ENCODE results near the gene ARL16.

Gene ARL16

DNA sequence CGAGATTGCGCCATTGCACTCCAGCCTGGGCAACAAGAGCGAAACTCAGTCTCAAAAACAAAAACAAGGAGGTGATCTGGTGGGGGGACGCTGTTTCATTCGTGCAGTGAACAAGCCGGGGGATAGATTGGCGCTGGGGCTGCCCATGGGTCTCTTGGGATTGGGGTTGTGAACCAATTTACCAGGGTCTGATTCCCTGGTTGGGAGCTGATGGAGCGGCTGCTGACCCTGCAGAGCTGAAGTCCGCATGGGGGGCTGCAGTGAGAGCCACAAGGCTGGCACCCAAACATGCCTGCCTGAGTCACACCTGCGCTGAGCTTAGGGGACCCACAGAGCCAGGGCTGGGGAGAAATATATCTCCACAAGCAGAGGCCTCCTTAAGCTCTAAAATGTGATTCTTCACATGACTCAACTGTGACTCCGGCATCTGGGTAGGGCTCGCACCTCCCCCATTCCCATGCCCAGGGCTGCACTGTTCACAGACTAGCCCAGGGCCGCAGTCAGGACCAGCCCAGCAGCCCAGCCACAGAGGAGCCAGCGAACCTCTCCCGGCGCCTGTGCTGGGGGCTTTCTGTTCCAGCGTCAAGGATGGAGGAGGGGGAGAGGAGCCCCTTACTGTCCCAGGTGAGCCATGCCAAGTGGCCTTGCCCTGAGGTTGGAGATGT, 41.6 kb downstream of the ARL16 start:
- no peak for DNase-seq

DNA sequence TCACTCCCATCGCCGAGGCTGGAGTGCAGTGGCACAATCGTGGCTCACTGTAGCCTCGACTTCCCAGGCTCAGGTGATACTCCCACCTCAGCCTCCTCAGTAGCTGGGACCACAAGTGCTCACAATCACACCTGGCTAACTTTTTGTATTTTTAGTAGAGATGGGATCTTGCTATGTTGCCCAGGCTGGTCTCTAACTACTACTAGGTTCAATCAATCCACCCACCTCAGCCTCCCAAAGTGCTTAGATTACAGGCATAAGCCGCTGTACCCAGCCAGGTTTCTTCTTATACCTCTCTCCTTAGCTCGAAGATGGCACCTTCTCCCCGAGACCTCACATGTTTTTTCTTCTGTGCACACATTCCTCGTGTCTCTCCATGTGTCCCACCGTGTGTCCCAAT, 43.6 kb downstream of the ARL16 start:
- no peak for DNase-seq

DNA sequence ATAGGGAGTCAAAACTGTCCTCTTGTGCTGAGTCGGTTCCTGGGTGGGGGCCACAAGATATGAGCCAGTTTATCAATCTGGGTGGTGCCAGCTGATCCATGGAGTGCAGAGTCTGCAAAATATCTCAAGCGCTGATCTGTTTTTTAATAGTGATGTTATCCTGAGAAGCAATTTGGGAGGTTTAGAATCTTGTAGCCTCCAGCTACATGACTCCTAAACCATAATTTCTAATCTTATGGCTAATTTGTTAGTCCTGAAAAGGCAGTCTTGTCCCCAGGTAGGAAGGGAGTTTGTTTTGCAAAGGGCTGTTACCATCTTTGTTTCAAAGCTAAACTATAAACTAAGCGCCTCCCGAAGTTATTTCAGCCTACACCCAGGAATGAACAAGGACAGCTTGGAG, 44.9 kb downstream of the ARL16 start:
- no peak for DNase-seq

DNA sequence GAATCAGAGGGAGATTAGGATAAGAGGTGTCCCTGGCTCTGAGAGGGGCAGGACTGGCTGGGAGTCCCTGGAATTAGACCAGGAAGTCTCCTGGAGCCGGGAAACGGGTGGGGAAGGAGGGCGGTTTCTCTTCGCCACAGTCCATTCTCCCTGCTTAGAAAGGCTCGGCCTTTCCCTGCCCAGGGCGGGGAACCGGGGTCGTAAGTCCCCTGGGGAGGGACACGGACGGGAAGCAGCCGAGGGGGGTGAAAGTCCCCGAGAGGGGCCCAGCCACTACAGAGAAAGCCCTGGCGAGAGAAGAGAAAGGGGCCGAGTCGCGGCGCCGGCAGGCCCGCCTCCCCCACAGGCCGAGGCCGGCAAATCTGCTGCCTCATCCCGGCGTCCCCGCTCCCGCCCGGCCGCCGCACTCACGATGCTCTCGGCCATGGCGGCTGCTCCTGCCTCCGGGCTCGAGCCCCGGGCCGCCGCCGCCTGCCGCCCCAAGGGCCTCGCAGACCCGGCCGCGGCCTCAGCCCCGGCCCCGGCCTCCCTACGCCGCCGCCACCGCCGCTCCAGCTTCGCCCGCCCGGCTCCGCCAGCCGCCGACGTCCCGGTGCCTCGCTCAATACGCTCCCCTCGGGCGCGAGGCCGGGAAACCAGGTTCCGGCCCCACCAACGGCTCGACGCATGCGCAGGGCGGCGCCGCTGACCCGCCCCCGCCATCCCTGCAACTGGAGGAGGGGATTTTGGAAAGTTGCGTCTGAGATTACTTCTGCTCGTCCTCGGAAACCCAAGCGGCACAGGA, 46.9 kb downstream of the ARL16 start, which contains the start of the genes NPLOC4 and TSPAN10:
Gene NPLOC4, minus strand, starts transcription at position 608 of the 784 bp plus-strand sequence. Its CDS starts 182 bp downstream, at position 426.
Gene TSPAN10, plus strand, starts transcription at position 692 of the 784 bp plus-strand sequence. CDS start 5,217 bp downstream, outside the sequence.
- DNase-seq, result peak; percentile 86

DNA sequence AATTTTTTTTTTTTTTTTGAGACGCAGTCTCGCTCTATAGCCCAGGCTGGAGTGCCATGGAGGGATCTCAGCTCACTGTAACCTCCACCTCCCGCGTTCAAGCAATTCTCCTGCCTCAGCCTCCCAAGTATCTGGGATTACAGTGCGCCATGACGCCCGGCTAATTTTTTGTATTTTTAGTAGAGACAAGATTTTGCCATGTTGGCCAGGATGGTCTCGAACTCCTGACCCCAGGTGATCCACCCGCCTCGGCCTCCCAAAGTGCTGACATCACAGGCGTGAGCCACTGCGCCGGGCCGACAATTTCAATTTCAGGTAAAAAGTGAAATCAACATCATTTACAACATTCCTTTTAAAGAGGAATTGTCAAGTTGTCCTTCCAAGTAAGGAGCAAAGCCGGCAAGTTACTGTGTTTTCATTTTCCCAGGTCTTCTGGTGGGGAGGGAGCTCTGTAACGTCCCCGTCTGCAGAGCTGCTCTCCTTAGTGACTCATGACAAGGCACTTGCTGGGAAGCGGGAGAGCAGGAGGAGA, 47.6 kb downstream of the ARL16 start:
- DNase-seq, result no peak

DNA sequence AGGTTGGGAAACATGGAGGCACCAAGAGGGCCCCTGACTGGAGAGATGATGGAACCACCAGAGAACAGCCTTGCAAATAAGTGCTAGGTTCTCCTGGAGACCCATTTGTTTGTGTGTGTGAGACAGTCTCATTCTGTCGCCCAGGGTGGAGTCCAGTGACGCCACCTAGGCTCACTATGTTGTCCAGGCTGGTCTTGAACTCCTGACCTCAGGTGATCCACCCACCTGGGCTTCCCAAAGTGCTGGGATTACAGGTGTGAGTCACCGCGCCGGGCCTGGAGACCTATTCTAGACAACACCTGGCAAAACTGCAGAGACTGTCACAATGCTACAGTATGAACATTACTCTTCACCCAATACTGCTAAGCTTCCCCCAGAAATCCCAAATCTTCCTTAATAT, 48.2 kb downstream of the ARL16 start:
- no peak for DNase-seq

DNA sequence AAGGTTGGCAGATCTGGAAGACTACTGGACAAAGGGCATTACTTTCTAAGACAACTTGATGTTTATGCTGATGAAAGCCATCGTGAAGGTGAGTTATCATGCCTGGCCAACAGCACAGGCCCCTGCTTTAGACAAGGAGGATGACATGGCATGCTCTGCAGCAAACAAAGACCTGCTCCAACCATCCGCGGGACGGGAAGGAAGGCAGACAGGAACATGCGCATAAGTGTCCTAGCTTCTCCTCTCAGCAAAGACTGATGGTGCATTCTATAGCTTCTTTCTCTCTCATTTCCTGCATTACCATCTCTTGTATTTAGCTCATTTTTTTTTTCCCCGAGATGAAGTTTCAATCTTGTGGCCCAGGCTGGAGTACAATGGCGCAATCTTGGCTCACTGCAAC, 52.1 kb downstream of the ARL16 start:
- no peak for DNase-seq

All from stimulated activated CD4-positive, alpha-beta T cell treated with anti-CD3 and anti-CD28 coated beads, Interleukin-4, amount 100 ng/mL, for 24 hours (primary cell).